ENCODE results near the gene NT5C3A.

Gene NT5C3A

GRCh38 chr7:33093266-33093665 is 30.7 kb upstream of the NT5C3A start:
- no peak for TF ChIP-seq CTCF (IDR thresholded peaks at IDR 0.05)
- H3K36me3 ChIP-seq, result peaks cover 36 to 52% (median 49%) of the 10 kb centered on the region in 3 donors
- H3K4me3 ChIP-seq, result no peak overlapping the region
- no peaks in the 10 kb centered on the region for H3K9me3 ChIP-seq
- H3K27ac ChIP-seq, result no peak overlapping the region
- no peaks in the 10 kb centered on the region for H3K4me1 ChIP-seq
- no peak for DNase-seq
- H3K27me3 ChIP-seq, result no peaks in the 10 kb centered on the region
- intact Hi-C loops (cut with DNase I; ENCODE audit: low total_unique reads), result no loop called here

GRCh38 chr7:33091641-33092191 is 29.1 kb upstream of the NT5C3A start:
- intact Hi-C loops (cut with DNase I; ENCODE audit: low total_unique reads), result no loop called here
- Histone ChIP-seq H3K4me1 (no peaks in the 10 kb centered on the region), H3K4me3 (no peak overlapping the region), H3K27ac (no peak overlapping the region), H3K27me3 (no peaks in the 10 kb centered on the region), H3K9me3 (no peaks in the 10 kb centered on the region), H3K36me3 (peaks cover 23 to 37% (median 34%) of the 10 kb centered on the region in 3 donors)
- DNase-seq, result no peak
- TF ChIP-seq CTCF (IDR thresholded peaks at IDR 0.05), result no peak

GRCh38 chr7:33091111-33091531 is 28.5 kb upstream of the NT5C3A start:
- Histone ChIP-seq H3K27ac (no peak overlapping the region), H3K4me3 (no peak overlapping the region), H3K4me1 (no peaks in the 10 kb centered on the region), H3K27me3 (no peaks in the 10 kb centered on the region), H3K36me3 (peaks cover 17 to 31% (median 28%) of the 10 kb centered on the region in 3 donors), H3K9me3 (peaks cover 0 to 2% (median 0%) of the 10 kb centered on the region in 3 donors)
- DNase-seq, result no peak
- no peak for TF ChIP-seq CTCF (IDR thresholded peaks at IDR 0.05)
- intact Hi-C loops (cut with DNase I; ENCODE audit: low total_unique reads), result no loop called here

GRCh38 chr7:33089142-33089541 is 26.6 kb upstream of the NT5C3A start:
- Histone ChIP-seq H3K4me3 (no peak overlapping the region), H3K9me3 (peaks cover 0 to 4% (median 0%) of the 10 kb centered on the region in 3 donors), H3K27me3 (no peaks in the 10 kb centered on the region), H3K36me3 (peaks cover under 1 to 14% (median 10%) of the 10 kb centered on the region in 3 donors), H3K27ac (no peak overlapping the region), H3K4me1 (no peaks in the 10 kb centered on the region)
- no peak for TF ChIP-seq CTCF (IDR thresholded peaks at IDR 0.05)
- intact Hi-C loops (cut with DNase I; ENCODE audit: low total_unique reads), result no loop called here
- no peak for DNase-seq

GRCh38 chr7:33087858-33088257 is 25.3 kb upstream of the NT5C3A start:
- no peak overlapping the region for H3K27ac ChIP-seq
- intact Hi-C loops (cut with DNase I; ENCODE audit: low total_unique reads), result no loop called here
- TF ChIP-seq CTCF (IDR thresholded peaks at IDR 0.05), result no peak

GRCh38 chr7:33087356-33087755 is 24.8 kb upstream of the NT5C3A start:
- Histone ChIP-seq H3K36me3 (no peaks in the 10 kb centered on the region), H3K27ac (no peak overlapping the region), H3K27me3 (no peaks in the 10 kb centered on the region), H3K4me3 (no peak overlapping the region), H3K4me1 (no peaks in the 10 kb centered on the region), H3K9me3 (peaks cover 0 to 4% (median 0%) of the 10 kb centered on the region in 3 donors)
- intact Hi-C loops (cut with DNase I; ENCODE audit: low total_unique reads), result no loop called here
- DNase-seq, result no peak
- TF ChIP-seq CTCF (IDR thresholded peaks at IDR 0.05), result no peak

More at GRCh38 chr7:33087858-33088257, 25.3 kb upstream of the NT5C3A start:
- H3K36me3 ChIP-seq, result peaks cover 0 to 1% (median 0%) of the 10 kb centered on the region in 3 donors
- H3K4me1 ChIP-seq, result no peaks in the 10 kb centered on the region
- no peaks in the 10 kb centered on the region for H3K27me3 ChIP-seq
- peaks cover 0 to 4% (median 0%) of the 10 kb centered on the region in 3 donors for H3K9me3 ChIP-seq
- H3K4me3 ChIP-seq, result no peak overlapping the region
- DNase-seq, result no peak
